ENCODE results near the gene ERICH2. TPM values are rescaled to one million over a fixed set of nuclear protein-coding genes. Genes with fewer than 3 reads are reported as not detected.

ERICH2 gene
- total and polyA plus RNA-seq, 2 experiments from 2014 or later = 3.5 TPM; not detected in 1

GRCh38 chr2:170815746-170816503, 45.7 kb downstream of the ERICH2 start:
- Mint-ChIP-seq H3K36me3 (ENCODE audit: low read depth) (no peaks in the 10 kb centered on the region; the same call in 2 of the 3 replicates), H3K9me3 (peaks cover 3% of the 10 kb centered on the region; the same call in 1 of the 3 replicates), H3K27me3 (ENCODE audit: insufficient read depth, low read depth, poor library complexity) (peaks cover 85% of the 10 kb centered on the region), H3K27ac (no peak overlapping the region), H3K4me3 (peak overlapping the region; percentile 77), H3K4me1 (peaks cover 58% of the 10 kb centered on the region)
- Histone ChIP-seq H3K4me3 (peak overlapping the region; percentile 63), H4K20me1 (replicated peaks; ENCODE audit: insufficient read depth) (peaks cover 10% of the 10 kb centered on the region; the same call in 1 of the 2 replicates), H3K9me2 (ENCODE audit: insufficient read depth) (no peaks in the 10 kb centered on the region), H3K79me2 (replicated peaks; ENCODE audit: insufficient read depth) (no peaks in the 10 kb centered on the region), H3K27me3 (ENCODE audit: insufficient read depth) (peaks cover 82% of the 10 kb centered on the region), H3K4me1 (ENCODE audit: insufficient read depth) (peaks cover 53% of the 10 kb centered on the region), H2AFZ (peak overlapping the region; percentile 93), H3K4me2 (peak overlapping the region; percentile 97), H3K27ac (ENCODE audit: low read depth) (no peak overlapping the region), H3K36me3 (ENCODE audit: insufficient read depth) (no peaks in the 10 kb centered on the region), H3F3A (replicated peaks; ENCODE audit: low read depth) (peaks cover 11% of the 10 kb centered on the region)
- ATAC-seq (peak; percentile 45), DNase-seq (ENCODE audit: low spot score) (peak; percentile 94)
- TF ChIP-seq CTCF (conservative IDR thresholded peaks at IDR 0.05; ENCODE audit: low read depth in 2 of 2) (peak; percentile 81 to 86), EZH2 (IDR thresholded peaks at IDR 0.05; ENCODE audit: low read depth, unreplicated experiment) (peak; percentile 88), POLR2AphosphoS5 (IDR thresholded peaks at IDR 0.05; ENCODE audit: low read depth) (no peak)

GRCh38 chr2:170816504-170817092, 46.4 kb downstream of the ERICH2 start, which contains the start of gene GAD1:
TSS of gene GAD1 (plus strand) at chr2:170816887. CDS start at chr2:170818592, 1,705 bp downstream.
- H4K20me1 ChIP-seq (replicated peaks; ENCODE audit: insufficient read depth) = peaks cover 10% of the 10 kb centered on the region; the same call in 1 of the 2 replicates
- H3K9me2 ChIP-seq (ENCODE audit: insufficient read depth) = no peaks in the 10 kb centered on the region
- H3K27ac ChIP-seq (ENCODE audit: low read depth) = no peak within 1 kb of the TSS
- H3K4me2 ChIP-seq = peak within 1 kb of the TSS; percentile 97
- H3K4me1 ChIP-seq (ENCODE audit: insufficient read depth) = peaks cover 60% of the 10 kb centered on the region
- peak within 1 kb of the TSS; percentile 63 for H3K4me3 ChIP-seq
- H3K79me2 ChIP-seq (replicated peaks; ENCODE audit: insufficient read depth) = no peaks in the 10 kb centered on the region
- Mint-ChIP-seq H3K27me3 (ENCODE audit: insufficient read depth, low read depth, poor library complexity) (peaks cover 92% of the 10 kb centered on the region), H3K36me3 (ENCODE audit: low read depth) (no peaks in the 10 kb centered on the region; the same call in 2 of the 3 replicates), H3K9me3 (peaks cover 3% of the 10 kb centered on the region; the same call in 1 of the 3 replicates), H3K4me1 (peaks cover 64% of the 10 kb centered on the region), H3K4me3 (peak within 1 kb of the TSS; percentile 77), H3K27ac (no peak within 1 kb of the TSS)
- ATAC-seq (peak; percentile 7), DNase-seq (ENCODE audit: low spot score) (peak; percentile 78)
- H3F3A ChIP-seq (replicated peaks; ENCODE audit: low read depth) = peaks cover 15% of the 10 kb centered on the region
- H3K27me3 ChIP-seq (ENCODE audit: insufficient read depth) = peaks cover 88% of the 10 kb centered on the region
- peak within 1 kb of the TSS; percentile 83 for H2AFZ ChIP-seq
- peak; percentile 72 for TF ChIP-seq EZH2phosphoT487 (IDR thresholded peaks at IDR 0.05; ENCODE audit: unreplicated experiment)
- TF ChIP-seq JUNB (IDR thresholded peaks at IDR 0.05; ENCODE audit: unreplicated experiment) = no peak
- TF ChIP-seq EZH2 (IDR thresholded peaks at IDR 0.05; ENCODE audit: low read depth, unreplicated experiment) = peak; percentile 73
- no peak for TF ChIP-seq NANOG (IDR thresholded peaks at IDR 0.05; ENCODE audit: borderline replicate concordance)
- H3K36me3 ChIP-seq (ENCODE audit: insufficient read depth) = no peaks in the 10 kb centered on the region
